H9 (cell line): ENCODE results near the gene NECAB3. TPM values are rescaled to one million over a fixed set of nuclear protein-coding genes. Genes with fewer than 3 reads are reported as not detected.

Source experiments
- DNase-seq: peaks from one replicate; pipeline ENCODE4 v3.0.0-alpha.2; 2017
- H2AFZ ChIP-seq: one replicate; pipeline ENCODE4 v1.6.1; 2013; ENCODE audit warnings: mild to moderate bottlenecking, low read length, control low read depth, moderate library complexity
- H2AK5ac ChIP-seq: 2 replicates; pipeline ENCODE4 v1.6.1; 2013; ENCODE audit warnings: low read length, control low read depth, mixed read lengths; ENCODE audit not compliant: insufficient read length
- H2BK120ac ChIP-seq: one replicate; pipeline ENCODE4 v1.6.1; 2013; ENCODE audit warnings: low read depth, mild to moderate bottlenecking, low read length, control low read depth, inconsistent platforms; ENCODE audit not compliant: poor library complexity, severe bottlenecking
- H2BK12ac ChIP-seq: 2 replicates; pipeline ENCODE4 v1.6.1; 2013; ENCODE audit warnings: low read length, control low read depth, mixed read lengths, low read depth; ENCODE audit not compliant: insufficient read length
- H2BK15ac ChIP-seq: 2 replicates; pipeline ENCODE4 v1.6.1; 2013; ENCODE audit warnings: low read depth, low read length, control low read depth
- H2BK20ac ChIP-seq: one replicate; pipeline ENCODE4 v1.6.1; 2013; ENCODE audit warnings: low read depth, mild to moderate bottlenecking, low read length, control low read depth, inconsistent platforms; ENCODE audit not compliant: poor library complexity, severe bottlenecking
- H2BK5ac ChIP-seq: 2 replicates; pipeline ENCODE4 v1.6.1; 2013; ENCODE audit warnings: low read length, control low read depth, mixed read lengths; ENCODE audit not compliant: insufficient read length
- H3K14ac ChIP-seq: 2 replicates; pipeline ENCODE4 v1.6.1; 2013; ENCODE audit warnings: low read length, control low read depth; ENCODE audit not compliant: insufficient read depth
- H3K18ac ChIP-seq: 2 replicates; pipeline ENCODE4 v1.6.1; 2013; ENCODE audit warnings: low read depth, mild to moderate bottlenecking, mixed read lengths, low read length, control low read depth; ENCODE audit not compliant: insufficient read length
- H3K23ac ChIP-seq: 2 replicates; pipeline ENCODE4 v1.6.1; 2013; ENCODE audit warnings: low read length, control low read depth, mixed read lengths, low read depth; ENCODE audit not compliant: insufficient read length
- H3K23me2 ChIP-seq: 2 replicates; pipeline ENCODE4 v1.6.1; 2013; ENCODE audit warnings: low read depth, mild to moderate bottlenecking, mixed read lengths, low read length, control low read depth; ENCODE audit not compliant: insufficient read length, poor library complexity, severe bottlenecking
- H3K27ac ChIP-seq: 2 replicates; pipeline ENCODE4 v1.5.1; 2013; ENCODE audit warnings: low read length, control low read depth, mixed read lengths, low read depth; ENCODE audit not compliant: insufficient read length
- H3K27me3 ChIP-seq: 2 replicates; pipeline ENCODE4 v1.6.1; 2013; ENCODE audit warnings: low read length, control low read depth, inconsistent platforms; ENCODE audit not compliant: insufficient read depth
- H3K4ac ChIP-seq: 2 replicates; pipeline ENCODE4 v1.6.1; 2013; ENCODE audit warnings: low read depth, mild to moderate bottlenecking, control low read depth, inconsistent platforms, low read length, moderate library complexity
- H3K4me1 ChIP-seq: 2 replicates; pipeline ENCODE4 v1.6.1; 2013; ENCODE audit warnings: low read length, control low read depth, inconsistent platforms; ENCODE audit not compliant: insufficient read depth
- H3K4me2 ChIP-seq: 2 replicates; pipeline ENCODE4 v1.6.1; 2013; ENCODE audit warnings: low read length, control low read depth, mixed read lengths; ENCODE audit not compliant: insufficient read length, insufficient read depth
- H3K56ac ChIP-seq: 2 replicates; pipeline ENCODE4 v1.6.1; 2013; ENCODE audit warnings: low read depth, mild to moderate bottlenecking, mixed read lengths, low read length, control low read depth; ENCODE audit not compliant: insufficient read length
- H3K79me1 ChIP-seq: 2 replicates; pipeline ENCODE4 v1.6.1; 2013; ENCODE audit warnings: low read depth, mild to moderate bottlenecking, moderate library complexity, low read length, control low read depth, inconsistent platforms; ENCODE audit not compliant: insufficient read depth, poor library complexity, severe bottlenecking
- H3K79me2 ChIP-seq: 2 replicates; pipeline ENCODE4 v1.6.1; 2013; ENCODE audit warnings: low read length, control low read depth, inconsistent platforms; ENCODE audit not compliant: insufficient read depth
- H3K9ac ChIP-seq: 2 replicates; pipeline ENCODE4 v1.6.1; 2013; ENCODE audit warnings: low read length, control low read depth, mixed read lengths; ENCODE audit not compliant: insufficient read length; ENCODE audit errors: extremely low read depth
- H3K9me3 ChIP-seq: one replicate; pipeline ENCODE4 v1.6.1; 2013; ENCODE audit warnings: low read depth, low read length, inconsistent platforms; ENCODE audit not compliant: control insufficient read depth
- H3T11ph ChIP-seq: one replicate; pipeline ENCODE4 v1.6.1; 2013; ENCODE audit warnings: mild to moderate bottlenecking, low read length, control low read depth, inconsistent platforms
- H4K20me1 ChIP-seq: one replicate; pipeline ENCODE4 v1.6.1; 2013; ENCODE audit not compliant: control insufficient read depth, insufficient read length, insufficient read depth
- H4K5ac ChIP-seq: 2 replicates; pipeline ENCODE4 v1.6.1; 2013; ENCODE audit warnings: low read depth, mild to moderate bottlenecking, mixed read lengths, low read length, control low read depth; ENCODE audit not compliant: insufficient read length
- H4K8ac ChIP-seq: replicated peaks from 2 replicates; pipeline ENCODE4 v1.6.1; 2013; ENCODE audit warnings: low read length, control low read depth, mixed read lengths, low read depth; ENCODE audit not compliant: insufficient read length
- H4K91ac ChIP-seq: 2 replicates; pipeline ENCODE4 v1.6.1; 2013; ENCODE audit warnings: low read depth, mild to moderate bottlenecking, moderate library complexity, mixed read lengths, low read length, control low read depth; ENCODE audit not compliant: insufficient read length
- H3K27ac Mint-ChIP-seq, 3 experiments: 2 replicates in 2 of 3; 3 replicates in 1 of 3; pipeline ENCODE4 v1.8.0; 2020 to 2021; ENCODE audit warnings: mixed read lengths in 3 of 3, mild to moderate bottlenecking in 1 of 3, moderate library complexity in 1 of 3
- H3K27me3 Mint-ChIP-seq: 2 replicates; pipeline ENCODE4 v1.8.0; 2021; ENCODE audit warnings: low read depth, mild to moderate bottlenecking, moderate library complexity, mixed read lengths
- H3K36me3 Mint-ChIP-seq, 3 experiments: 2 replicates in 2 of 3; 3 replicates in 1 of 3; pipeline ENCODE4 v1.8.0; 2020 to 2021; ENCODE audit warnings: low read depth in 3 of 3, mixed read lengths in 3 of 3; ENCODE audit not compliant: insufficient read depth in 1 of 3
- H3K4me1 Mint-ChIP-seq, 2 experiments: 2 replicates each; pipeline ENCODE4 v1.8.0; 2020; ENCODE audit warnings: mixed read lengths in 2 of 2
- H3K4me3 Mint-ChIP-seq, 2 experiments: 2 replicates in 1 of 2; 3 replicates in 1 of 2; pipeline ENCODE4 v1.8.0; 2020 to 2021; ENCODE audit warnings: mild to moderate bottlenecking in 2 of 2, mixed read lengths in 2 of 2, moderate library complexity in 1 of 2
- H3K9me3 Mint-ChIP-seq, 2 experiments: 2 replicates in 1 of 2; 3 replicates in 1 of 2; pipeline ENCODE4 v1.8.0; 2020; ENCODE audit warnings: mild to moderate bottlenecking in 2 of 2, mixed read lengths in 2 of 2, moderate library complexity in 1 of 2
- CTCF ChIP-seq: fragments of 200-600 bp; sonication (generic); conservative IDR thresholded peaks from 3 replicates; pipeline ENCODE4 v1.8.0; 2021; ENCODE audit warnings: antibody characterized with exemption, mild to moderate bottlenecking
- WGBS: extraction: QIAGEN DNeasy Blood & Tissue Kit; methylation state at CpG from one replicate; pipeline ENCODE4 v1.1.7; 2013; ENCODE audit warnings: missing lambda C conversion rate, low lambda C conversion rate, mixed read lengths; ENCODE audit not compliant: insufficient read length; ENCODE audit errors: extremely low coverage; 5-methylcytosine and 5-hydroxymethylcytosine counted together
- total RNA-seq: library from RNA; stranded (reverse); gene quantifications from 2 replicates; pipeline ENCODE4 v1.2.1, GENCODE V29; 2021

NECAB3 gene
- total RNA-seq, 1 experiment from 2014 or later: 57.7 TPM

DNA sequence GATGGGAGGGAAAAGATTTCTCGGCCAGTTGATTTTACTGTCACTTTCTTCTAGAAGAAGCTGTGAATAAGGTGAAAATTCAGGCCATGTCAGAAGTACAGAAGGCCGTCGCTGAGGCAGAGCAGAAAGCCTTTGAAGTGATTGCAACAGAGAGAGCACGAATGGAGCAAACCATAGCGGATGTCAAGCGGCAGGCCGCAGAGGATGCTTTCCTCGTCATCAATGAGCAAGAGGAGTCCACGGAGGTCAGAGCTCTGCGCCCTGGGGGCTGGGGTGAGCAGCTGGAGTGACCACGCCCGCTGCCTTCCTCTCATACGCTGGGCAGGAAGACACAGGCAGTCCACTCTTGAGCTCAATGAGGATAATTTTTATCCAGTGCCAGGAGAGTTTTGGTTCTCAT, 33.9 kb downstream of the NECAB3 start:
- no peak overlapping the region for H3K27ac Mint-ChIP-seq
- H3K36me3 Mint-ChIP-seq: peaks cover 9 to 75% (median 55%) of the 10 kb centered on the region in 3 experiments; a peak in 6 of 7 replicates
- no peak for DNase-seq

More for the DNA sequence above, 33.9 kb downstream of the NECAB3 start:
- Histone ChIP-seq H3K18ac (no peak overlapping the region), H3K23ac (no peak overlapping the region), H2BK5ac (no peak overlapping the region), H4K91ac (no peak overlapping the region), H3K9ac (no peak overlapping the region), H3K79me1 (no peaks in the 10 kb centered on the region), H3K14ac (no peak overlapping the region), H2BK15ac (no peak overlapping the region), H4K8ac (no peak overlapping the region), H3K4me1 (no peaks in the 10 kb centered on the region), H2BK12ac (no peak overlapping the region), H3K4me2 (no peak overlapping the region), H3K9me3 (no peaks in the 10 kb centered on the region), H4K20me1 (no peaks in the 10 kb centered on the region), H2AK5ac (no peak overlapping the region), H3K27me3 (no peaks in the 10 kb centered on the region), H2BK20ac (no peak overlapping the region), H3T11ph (no peak overlapping the region), H2AFZ (no peak overlapping the region), H3K27ac (no peak overlapping the region), H3K56ac (no peak overlapping the region), H3K79me2 (no peaks in the 10 kb centered on the region), H2BK120ac (no peak overlapping the region), H3K4ac (no peak overlapping the region), H4K5ac (no peak overlapping the region), H3K23me2 (no peaks in the 10 kb centered on the region)
- H3K4me1 Mint-ChIP-seq: no peaks in the 10 kb centered on the region
- TF ChIP-seq CTCF: no peak
- H3K9me3 Mint-ChIP-seq: no peaks in the 10 kb centered on the region
- H3K27me3 Mint-ChIP-seq: no peaks in the 10 kb centered on the region
- WGBS: no CpG with 5 or more reads among the region's 13 CpGs
- H3K4me3 Mint-ChIP-seq: no peak overlapping the region
